HG02642 (cell line): Measurements from ENCODE around the gene FGD2.
"Not testable (repeated sequence)": the region's sequence is repeated elsewhere in the genome, so short reads cannot be mapped to it uniquely, and the experiment has no call there.

Experiments used
- ATAC-seq: cut with Tn5 transposase; IDR thresholded peaks from one replicate; pipeline ENCODE4 v1.9.1; 2021; ENCODE audit warnings: mild to moderate bottlenecking; ENCODE audit not compliant: unreplicated experiment, poor library complexity

FGD2 gene

GRCh38 chr6:37033819-37034795, 28.7 kb downstream of the FGD2 start:
- ATAC-seq = no peak

- no peak for ATAC-seq
These were observed 30.7 kb downstream of the FGD2 start for GRCh38 chr6:37036146-37036545.

- no peak for ATAC-seq
These were observed 33.1 kb downstream of the FGD2 start for GRCh38 chr6:37038292-37039198.

GRCh38 chr6:37039958-37040357, 34.5 kb downstream of the FGD2 start:
- ATAC-seq = no peak

GRCh38 chr6:37041521-37041920, 36.1 kb downstream of the FGD2 start:
- no peak for ATAC-seq

GRCh38 chr6:37042150-37042549, 36.7 kb downstream of the FGD2 start:
- no peak for ATAC-seq

GRCh38 chr6:37043091-37043490, 37.6 kb downstream of the FGD2 start:
- ATAC-seq = not testable (repeated sequence)

GRCh38 chr6:37047346-37047688, 41.9 kb downstream of the FGD2 start:
- no peak for ATAC-seq

GRCh38 chr6:37047689-37048402, 42.4 kb downstream of the FGD2 start:
- ATAC-seq = no peak

GRCh38 chr6:37048403-37048850, 43.0 kb downstream of the FGD2 start:
- no peak for ATAC-seq

- peak; percentile 58 for ATAC-seq
These were observed 43.6 kb downstream of the FGD2 start for GRCh38 chr6:37048851-37049757.

- ATAC-seq = no peak
These were observed 44.2 kb downstream of the FGD2 start for GRCh38 chr6:37049758-37050044.

GRCh38 chr6:37050045-37050853, 44.8 kb downstream of the FGD2 start:
- ATAC-seq = peak; percentile 44

- no peak for ATAC-seq
These were observed 45.3 kb downstream of the FGD2 start for GRCh38 chr6:37050854-37051137.

- peak; percentile 34 for ATAC-seq
These were observed 45.9 kb downstream of the FGD2 start for GRCh38 chr6:37051138-37052026.

- no peak for ATAC-seq
These were observed 46.7 kb downstream of the FGD2 start for GRCh38 chr6:37052027-37052628.

GRCh38 chr6:37053683-37054082, 48.2 kb downstream of the FGD2 start:
- ATAC-seq = no peak

- ATAC-seq = no peak
These were observed 48.7 kb downstream of the FGD2 start for GRCh38 chr6:37054171-37054570.
